Measurements from ENCODE around the gene PSMA1.

DNA sequence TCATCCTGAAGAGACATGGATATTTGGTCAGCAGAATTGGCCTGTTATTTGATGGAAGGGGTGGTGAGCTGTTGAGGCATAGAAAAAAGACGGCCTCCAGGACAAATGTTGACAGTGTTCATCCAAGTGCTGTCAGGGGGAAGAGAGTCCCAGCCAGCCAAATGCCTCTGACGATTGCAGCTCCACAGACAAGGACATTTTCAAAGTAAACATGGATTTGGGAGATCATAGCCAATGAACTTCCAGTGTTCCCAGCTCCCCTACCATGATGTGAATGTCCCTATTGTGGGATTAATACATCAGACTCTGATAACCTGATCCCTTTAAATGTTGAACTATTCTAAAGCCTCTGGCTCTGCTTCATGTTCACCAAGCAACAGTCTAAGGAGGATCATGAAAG lies 31.2 kb upstream of the PSMA1 start:
- TF ChIP-seq POLR2A (IDR thresholded peaks at IDR 0.05; ENCODE audit: low read depth, low read length) (no peak), POLR2AphosphoS5 (IDR thresholded peaks at IDR 0.05; ENCODE audit: low read depth, low read length) (no peak), TAF1 (IDR thresholded peaks at IDR 0.05; ENCODE audit: borderline replicate concordance, low read depth, low read length) (no peak)
